SK-N-SH (cell line): ENCODE measurements around the gene GCH1.

Experiments used
- CTCF ChIP-seq: fragments of 200-600 bp; sonication (generic); IDR thresholded peaks from 2 replicates; pipeline ENCODE4 v1.6.1; 2017; ENCODE audit warnings: antibody characterized with exemption, mild to moderate bottlenecking, moderate library complexity
- EP300 ChIP-seq, 2 experiments: IDR thresholded peaks; 2 replicates each; pipeline versions ENCODE4 v1.4.0 to v1.6.1; 2012; ENCODE audit warnings: borderline replicate concordance in 1 of 2, low read depth in 1 of 2, low read length in 1 of 2
- POLR2AphosphoS5 ChIP-seq: IDR thresholded peaks from 2 replicates; pipeline ENCODE4 v1.6.1; 2012; ENCODE audit warnings: low read depth, low read length
- RAD21 ChIP-seq: IDR thresholded peaks from 2 replicates; pipeline ENCODE4 v1.6.1; 2012; ENCODE audit warnings: mild to moderate bottlenecking, low read length
- USF2 ChIP-seq: fragments of 150-350 bp; IDR thresholded peaks from 2 replicates; pipeline ENCODE4 v1.6.1; 2017; ENCODE audit warnings: antibody characterized with exemption, low read length, low read depth, borderline replicate concordance

GRCh38 chr14:54836231-54836630 lies 66.4 kb downstream of the GCH1 start:
- no peak for TF ChIP-seq CTCF
- TF ChIP-seq POLR2AphosphoS5, result no peak
- TF ChIP-seq EP300 (IDR thresholded peaks at IDR 0.05; ENCODE audit: borderline replicate concordance in 1 of 2, low read depth in 1 of 2, low read length in 1 of 2), result peak in 1 of 2 experiments; percentile 81; a peak in 1 of 4 replicates
- TF ChIP-seq USF2, result no peak
- TF ChIP-seq RAD21, result no peak
